ENCODE measurements around the gene ZMYM3.

ZMYM3 gene

DNA sequence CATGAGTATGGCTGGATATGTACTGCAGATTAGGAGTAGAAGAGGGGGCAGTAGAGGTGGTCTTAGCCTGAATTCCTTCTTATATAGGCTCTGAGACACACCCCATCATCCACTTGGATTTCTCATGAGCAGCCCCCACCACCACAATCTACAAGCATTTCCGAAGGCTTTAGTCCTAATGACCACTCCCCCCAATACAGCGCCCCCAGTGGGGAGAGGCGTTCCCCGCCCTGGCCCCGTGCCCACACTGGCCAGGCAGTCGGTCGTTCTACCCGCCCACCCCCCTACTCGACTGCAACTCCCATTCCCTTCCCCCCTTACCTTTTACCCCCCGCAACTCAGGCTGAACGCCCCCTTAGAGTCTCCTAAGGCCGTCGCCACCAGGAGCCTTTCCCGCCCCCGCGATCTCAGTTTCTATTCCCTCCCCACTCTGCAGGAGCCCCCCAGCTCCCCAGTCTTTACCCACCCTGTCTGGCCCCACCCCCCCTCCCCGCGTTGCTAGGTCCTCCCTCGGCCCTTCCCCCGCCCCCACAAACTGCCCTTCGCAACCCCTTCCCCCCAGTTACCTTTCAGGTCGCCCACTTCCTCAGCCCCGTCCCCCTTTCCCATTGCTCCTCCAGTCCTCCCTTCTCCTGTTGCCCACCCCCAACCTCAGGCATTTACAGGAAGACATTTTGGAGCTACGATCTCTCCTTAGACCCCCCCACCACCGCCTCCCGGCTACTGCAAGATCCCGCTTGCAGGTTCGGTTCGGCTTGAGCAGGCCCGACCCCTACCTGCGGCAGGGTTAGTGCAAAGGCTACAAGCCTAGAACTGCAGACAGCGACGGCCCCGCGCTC, 468 bp downstream of the ZMYM3 start:
- DNase-seq (ENCODE audit: low read depth in 2 of 2), result peak in 1 of 2 donors; percentile 11

DNA sequence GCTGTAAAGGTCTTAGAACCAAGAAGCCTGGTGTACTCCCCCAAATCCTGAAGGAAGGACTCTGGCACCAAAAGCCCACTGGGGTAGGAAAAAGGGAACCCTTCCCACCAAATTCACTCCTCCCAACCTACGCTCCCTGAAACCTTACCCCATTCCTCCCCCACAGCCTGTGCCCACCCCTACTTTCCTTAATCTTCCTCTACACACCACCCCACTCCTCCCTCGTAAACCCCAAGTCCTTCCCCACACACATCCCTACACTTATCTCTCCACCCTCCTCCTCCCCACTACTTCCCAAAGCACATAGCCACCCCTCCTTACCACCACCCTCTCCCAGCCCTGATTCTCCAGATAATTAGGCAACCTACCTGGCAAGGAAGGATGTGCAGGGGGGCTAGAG, 1.7 kb downstream of the ZMYM3 start:
- DNase-seq (ENCODE audit: low read depth in 2 of 2), result no peak

DNA sequence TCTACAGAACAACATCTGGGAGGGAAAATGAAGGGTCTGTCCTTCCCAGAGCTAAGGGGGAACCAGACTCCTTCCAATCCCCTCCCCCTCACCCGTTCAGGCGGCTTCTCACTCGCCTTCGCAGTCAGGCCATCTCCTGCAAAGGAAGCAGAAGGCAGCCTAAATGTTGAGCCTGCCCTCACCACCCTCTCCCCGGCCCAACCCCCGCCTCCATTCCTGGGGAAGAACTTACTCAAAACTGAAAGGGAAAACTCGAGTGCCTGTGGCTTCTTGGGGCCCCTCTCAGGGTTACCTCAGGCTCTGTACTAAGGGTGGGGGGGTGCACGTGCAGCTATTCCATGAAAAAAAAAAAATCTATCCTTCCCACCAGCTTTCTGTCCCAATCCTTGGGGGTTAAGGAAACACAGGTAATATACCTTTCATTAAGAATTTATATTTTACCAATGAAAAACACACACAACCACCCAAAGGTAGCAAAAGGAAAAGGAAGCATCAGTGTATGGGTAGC, 2.4 kb downstream of the ZMYM3 start:
- DNase-seq (ENCODE audit: low read depth in 2 of 2), result peak in 1 of 2 donors; percentile 1

DNA sequence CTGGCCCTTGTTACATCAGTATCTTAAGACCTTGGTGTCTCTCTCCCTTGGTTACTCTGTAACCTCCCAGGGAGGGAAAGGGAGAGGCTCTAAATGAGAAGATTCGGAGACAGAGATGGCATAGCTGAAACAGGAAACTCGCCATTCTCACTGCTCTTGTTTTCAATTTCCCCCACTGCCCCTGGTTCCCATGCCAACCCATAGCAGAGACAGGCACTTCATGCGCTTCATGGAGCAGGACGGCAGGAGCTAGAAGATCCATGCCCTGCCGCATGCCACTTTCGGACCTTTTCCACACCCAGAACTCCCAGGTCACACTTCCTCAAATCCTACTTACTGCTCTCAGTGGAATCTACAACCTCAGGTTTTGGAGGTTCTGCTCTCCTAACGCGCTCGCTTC, 3.1 kb downstream of the ZMYM3 start:
- no peak for DNase-seq (ENCODE audit: low read depth in 2 of 2)

DNA sequence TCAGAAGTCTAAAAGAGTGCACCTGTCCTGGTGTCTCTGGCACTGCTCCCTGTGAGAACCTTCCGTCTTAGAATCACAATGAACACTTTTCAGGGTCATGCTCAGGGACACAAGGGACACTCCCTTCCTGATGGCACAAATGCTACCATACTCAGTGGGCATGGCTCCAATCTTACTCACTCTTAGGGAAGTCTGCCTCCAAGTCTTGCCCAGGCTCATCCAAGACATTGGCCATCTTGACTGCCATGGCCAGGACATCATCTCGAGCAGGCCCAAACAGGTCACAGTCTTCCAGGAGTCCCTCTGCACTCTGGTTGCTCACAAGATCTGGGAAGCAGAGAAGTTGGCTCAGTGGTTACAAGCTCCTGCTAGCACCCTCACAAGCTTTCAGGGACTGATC, 8.8 kb downstream of the ZMYM3 start:
- DNase-seq (ENCODE audit: low read depth in 2 of 2), result no peak

DNA sequence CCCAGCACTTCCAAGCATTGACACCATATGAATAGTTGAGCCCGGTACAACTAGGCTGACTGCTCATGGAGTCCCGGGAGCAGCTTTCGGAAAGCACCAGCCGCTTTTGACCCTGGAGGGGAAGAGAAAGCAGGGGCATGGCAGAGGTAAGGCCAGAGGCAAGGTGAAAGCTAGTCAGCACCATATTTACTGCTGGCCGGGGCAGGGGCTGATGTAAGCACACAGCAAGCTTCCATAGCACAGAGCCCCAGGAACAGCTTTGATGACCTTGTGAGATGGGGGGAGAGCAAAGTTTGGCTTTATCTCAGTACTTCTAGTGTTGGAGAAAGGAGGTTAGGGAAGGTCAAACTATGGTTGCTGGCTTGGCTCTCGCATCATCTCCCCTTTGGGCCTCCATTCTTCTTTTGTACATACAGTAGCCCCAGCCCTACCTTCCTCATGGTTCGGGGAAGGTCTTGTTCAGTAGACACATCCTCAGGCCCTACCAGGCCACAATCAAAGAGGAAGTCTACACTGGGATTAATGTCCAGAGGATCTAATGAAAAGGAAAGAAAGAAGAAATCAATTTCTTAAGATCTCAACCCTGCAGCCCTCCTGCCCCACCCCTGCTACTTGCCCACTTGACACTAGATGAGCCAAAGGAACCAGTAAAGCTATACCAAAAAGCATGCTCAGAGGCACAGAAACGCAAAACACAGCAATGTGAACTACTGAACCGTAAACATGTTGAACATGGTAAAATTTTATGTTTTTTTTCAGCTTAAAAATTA, 9.4 kb downstream of the ZMYM3 start:
- DNase-seq (ENCODE audit: low read depth in 2 of 2), result no peak

DNA sequence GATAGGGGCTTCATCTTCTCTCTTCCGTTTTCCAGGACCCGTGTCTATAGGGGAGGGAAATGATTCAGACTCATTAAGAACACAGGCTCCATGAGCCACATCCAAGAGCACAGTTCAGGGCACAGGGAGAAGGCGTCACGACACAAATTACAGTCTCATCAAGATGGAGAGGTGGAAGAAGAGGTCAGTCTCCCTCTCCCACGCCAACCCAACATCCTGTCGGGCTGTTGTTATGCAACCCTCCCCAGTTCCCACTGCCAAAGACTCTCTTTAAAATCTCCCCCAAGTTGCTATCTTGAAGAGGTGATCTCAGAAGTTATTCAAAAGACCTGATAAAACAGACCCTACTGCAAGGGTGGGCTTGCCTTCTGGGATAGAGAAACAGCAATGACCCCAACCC, 12.6 kb downstream of the ZMYM3 start:
- DNase-seq (ENCODE audit: low read depth in 2 of 2), result no peak

DNA sequence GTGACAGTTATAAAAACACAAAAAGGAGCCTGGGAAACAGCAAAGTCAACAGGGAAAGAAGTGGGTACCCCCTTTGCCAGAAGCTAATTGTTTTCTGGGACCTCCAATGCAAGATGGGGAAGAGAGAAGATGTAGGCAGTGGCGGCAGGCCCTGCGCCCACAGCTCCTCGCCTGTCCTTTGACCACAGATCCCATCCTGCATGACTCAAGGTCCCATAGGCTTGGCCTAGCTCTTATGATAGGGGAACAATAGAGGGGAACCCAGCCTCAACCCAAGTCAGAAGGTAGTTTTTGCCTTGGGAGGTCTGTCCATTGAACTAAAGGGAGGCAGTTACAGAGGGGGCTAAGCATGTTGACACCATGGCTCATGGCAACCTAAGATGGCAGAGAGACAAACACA, 14.2 kb downstream of the ZMYM3 start:
- no peak for DNase-seq (ENCODE audit: low read depth in 2 of 2)

DNA sequence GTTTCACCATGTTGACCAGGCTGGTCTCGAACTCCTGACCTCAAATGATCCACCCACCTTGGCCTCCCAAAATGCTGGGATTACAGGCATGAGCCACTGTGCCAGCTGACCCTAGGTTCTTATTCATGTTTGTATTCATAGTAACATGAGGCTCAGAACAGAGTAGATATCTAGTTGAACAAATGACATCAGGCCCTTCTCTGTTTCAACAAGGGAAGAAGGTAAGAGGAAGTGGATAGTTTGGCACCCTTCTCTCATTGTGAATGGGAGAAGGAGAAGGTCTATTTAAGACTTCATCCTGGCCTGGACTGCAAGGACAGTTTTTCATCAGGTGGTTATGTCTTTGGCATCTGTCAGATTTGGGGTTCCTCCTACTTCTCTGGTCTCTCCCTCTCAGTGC, 17.1 kb downstream of the ZMYM3 start:
- no peak for DNase-seq (ENCODE audit: low read depth in 2 of 2)

DNA sequence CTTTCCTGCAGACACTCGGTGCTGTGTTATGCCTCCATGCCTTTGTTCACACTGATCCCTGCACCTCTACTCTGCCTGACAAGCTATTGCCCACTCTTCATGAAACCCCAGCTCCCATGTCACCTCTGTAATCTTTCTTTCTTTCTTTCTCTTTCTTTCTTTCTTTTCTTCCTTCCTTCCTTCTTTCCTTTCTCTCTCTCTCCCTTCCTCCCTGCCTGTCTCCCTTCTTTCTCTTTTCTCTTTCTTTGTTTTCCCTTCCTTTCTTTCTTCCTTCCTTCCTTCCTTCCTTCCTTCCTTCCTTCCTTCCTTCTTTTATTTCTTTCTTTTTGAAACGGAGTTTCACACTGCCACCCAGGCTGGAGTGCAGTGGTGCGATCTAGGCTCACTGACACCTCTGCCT, 18.5 kb downstream of the ZMYM3 start:
- no peak for DNase-seq (ENCODE audit: low read depth in 2 of 2)

DNA sequence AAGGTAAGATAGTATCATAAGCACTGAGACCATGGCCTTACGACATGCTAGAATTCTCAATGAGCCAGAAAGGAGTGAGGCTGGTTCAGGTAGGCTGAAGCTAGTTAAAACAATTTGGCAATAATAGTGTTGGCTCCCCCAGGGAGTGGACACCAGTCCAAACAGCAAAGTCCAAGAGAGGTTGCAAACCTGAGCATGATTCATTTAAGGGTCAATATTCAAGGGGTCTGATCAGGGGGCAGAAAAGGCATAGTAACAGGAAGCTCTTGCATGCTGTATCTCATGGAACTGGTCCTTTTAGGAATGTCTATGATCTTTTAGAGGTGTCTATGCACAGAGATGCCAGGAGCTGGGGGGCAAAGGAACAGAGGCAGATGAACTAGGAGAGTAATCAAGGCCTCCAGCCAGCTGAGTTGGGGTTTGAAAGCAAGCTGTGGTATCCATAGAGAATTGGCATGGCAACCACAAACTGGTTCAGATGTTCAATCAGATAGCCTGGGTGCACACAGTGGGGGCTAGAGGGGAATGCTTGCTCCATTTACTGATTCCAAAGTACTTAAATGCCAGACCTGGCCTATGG, 25.8 kb downstream of the ZMYM3 start:
- DNase-seq (ENCODE audit: low read depth in 2 of 2), result no peak

DNA sequence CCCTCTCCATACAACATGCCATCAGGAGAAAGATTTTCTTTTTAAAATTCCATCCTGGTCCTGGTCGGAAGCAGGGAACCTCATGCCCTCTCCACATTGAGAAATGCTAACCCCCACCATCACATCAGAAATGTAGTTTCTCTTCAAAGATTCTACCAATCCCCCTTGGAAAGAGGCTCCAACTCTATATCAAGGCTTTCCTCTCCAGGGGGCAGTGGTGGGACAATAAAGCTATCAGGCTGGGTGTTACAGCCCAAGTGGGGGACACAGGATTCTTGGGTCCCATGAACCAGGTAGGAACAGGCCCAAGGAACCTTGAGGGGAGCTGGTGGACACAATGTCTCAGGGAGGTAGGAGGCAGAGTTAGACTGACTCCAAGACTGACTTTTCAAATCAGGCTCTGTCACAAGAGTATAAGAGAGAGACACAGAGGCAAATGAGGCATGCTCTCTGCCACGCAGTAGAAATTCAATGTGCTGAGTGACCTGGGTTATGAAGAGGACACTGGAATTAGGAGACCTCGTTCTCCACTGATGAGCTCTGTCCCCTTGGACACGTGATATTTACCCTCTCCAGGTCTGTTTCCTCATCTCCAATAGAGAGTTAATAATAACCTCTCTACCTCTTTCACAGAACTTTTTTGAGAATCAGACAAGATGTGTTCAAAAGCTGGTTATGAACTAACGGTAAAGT, 26.4 kb downstream of the ZMYM3 start:
- DNase-seq (ENCODE audit: low read depth in 2 of 2), result no peak

DNA sequence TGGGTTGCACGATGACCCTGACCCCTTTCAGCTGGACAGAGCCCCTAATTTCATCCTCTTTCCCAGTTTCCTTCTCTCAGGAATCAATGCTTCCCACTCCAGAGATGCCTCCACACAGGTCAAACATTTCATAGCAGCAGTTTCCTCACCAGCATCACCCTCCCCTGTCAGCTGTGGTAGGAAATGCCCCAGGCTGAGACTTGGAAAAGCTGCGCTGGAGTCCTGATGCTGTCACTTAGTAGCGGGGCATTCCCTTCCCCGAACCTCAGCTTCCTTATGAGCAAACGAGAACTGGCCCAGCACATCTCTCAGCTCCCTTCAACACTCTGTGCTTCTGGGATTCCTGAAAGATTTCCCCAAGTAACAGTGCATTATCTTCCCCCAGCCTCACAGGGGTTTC, 28.3 kb downstream of the ZMYM3 start:
- DNase-seq (ENCODE audit: low read depth in 2 of 2), result no peak

DNA sequence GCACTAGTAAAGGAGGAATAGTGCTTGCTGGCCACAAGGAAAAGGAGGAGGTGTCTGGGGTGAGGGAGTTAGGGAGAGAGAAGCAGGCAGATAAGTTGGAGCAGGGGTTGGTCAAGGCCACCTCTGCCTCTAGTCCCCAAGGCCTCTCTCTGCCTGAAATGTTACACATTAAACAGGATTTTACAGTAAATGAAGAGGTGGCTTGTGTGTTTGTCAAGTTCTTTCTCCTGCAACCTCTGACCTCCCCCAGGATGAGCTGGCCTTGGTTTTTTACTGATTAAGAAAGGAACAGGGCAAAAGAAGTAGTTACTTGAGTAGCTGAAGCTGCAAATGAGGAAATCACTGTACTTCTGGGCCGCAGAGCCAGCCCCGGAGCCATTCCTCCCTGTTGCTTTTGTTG, 28.9 kb downstream of the ZMYM3 start:
- DNase-seq (ENCODE audit: low read depth in 2 of 2), result no peak

DNA sequence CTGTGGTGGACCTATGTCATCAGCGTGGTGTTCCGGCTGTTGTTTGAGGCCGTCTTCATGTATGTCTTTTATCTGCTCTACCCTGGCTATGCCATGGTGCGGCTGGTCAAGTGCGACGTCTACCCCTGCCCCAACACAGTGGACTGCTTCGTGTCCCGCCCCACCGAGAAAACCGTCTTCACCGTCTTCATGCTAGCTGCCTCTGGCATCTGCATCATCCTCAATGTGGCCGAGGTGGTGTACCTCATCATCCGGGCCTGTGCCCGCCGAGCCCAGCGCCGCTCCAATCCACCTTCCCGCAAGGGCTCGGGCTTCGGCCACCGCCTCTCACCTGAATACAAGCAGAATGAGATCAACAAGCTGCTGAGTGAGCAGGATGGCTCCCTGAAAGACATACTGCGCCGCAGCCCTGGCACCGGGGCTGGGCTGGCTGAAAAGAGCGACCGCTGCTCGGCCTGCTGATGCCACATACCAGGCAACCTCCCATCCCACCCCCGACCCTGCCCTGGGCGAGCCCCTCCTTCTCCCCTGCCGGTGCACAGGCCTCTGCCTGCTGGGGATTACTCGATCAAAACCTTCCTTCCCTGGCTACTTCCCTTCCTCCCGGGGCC, 29.7 kb downstream of the ZMYM3 start:
- DNase-seq (ENCODE audit: low read depth in 2 of 2), result no peak

DNA sequence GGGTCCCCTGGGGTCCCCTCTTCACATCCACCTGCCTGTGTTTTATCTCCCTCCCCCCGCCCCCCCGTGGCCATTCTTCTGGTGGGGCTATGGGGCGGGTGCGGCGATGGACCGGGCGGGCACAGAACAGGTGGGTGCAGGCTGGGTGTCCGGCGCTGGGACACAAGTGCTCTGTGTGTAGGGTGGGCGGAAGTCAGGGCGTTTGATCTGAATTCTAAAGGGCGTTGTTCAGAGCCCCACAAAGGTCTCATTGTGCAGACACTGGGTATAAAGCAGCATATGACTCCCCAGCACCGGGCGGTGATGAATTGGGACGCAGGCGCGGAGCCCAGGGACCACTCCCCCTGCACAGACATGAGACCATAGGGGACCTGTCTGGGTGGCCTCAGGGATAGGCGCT, 31.0 kb downstream of the ZMYM3 start, which contains the start of gene GJB1:
GJB1 (plus strand) TSS at position 296 of the 400 bp plus-strand sequence. CDS start 484 bp downstream, outside the sequence.
- no peak for DNase-seq (ENCODE audit: low read depth in 2 of 2)

DNA sequence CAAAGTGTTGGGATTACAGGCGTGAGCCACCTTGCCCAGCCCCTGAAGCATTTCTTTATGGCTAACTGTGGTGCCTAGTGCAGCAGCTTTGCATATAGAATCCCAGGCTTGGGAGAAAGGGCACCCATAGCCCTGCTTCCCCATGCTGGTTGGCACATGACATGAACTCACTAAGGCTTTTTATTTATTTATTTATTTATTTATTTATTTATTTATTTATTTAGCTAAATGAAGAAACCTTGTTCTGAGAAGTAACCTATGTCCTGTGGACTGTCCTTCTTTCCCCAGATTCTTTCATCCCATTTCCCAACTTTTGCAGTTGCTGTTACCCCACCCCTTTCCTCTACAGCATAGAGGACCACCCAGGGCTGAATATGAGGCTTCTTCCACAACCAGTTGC, 32.8 kb downstream of the ZMYM3 start:
- DNase-seq (ENCODE audit: low read depth in 2 of 2), result no peak

DNA sequence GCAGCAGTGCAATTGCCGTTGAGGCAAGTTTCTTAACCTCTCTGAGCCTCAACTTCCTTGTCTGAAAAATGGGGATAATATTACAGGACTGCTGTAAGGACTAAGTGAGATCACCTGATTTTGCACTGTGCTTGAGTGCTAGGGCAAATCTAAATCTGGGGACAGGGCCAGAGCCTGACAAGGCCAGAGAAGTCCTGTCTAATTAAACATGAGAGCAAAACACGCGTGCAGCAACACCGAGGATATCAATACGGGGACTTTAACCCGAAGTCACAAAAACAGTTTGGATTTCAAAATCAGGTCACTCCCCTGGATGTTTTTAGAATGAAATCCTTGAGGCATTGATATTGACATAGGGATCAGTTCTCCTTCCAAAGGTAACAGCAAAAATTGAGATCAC, 36.6 kb downstream of the ZMYM3 start:
- no peak for DNase-seq (ENCODE audit: low read depth in 2 of 2)

DNA sequence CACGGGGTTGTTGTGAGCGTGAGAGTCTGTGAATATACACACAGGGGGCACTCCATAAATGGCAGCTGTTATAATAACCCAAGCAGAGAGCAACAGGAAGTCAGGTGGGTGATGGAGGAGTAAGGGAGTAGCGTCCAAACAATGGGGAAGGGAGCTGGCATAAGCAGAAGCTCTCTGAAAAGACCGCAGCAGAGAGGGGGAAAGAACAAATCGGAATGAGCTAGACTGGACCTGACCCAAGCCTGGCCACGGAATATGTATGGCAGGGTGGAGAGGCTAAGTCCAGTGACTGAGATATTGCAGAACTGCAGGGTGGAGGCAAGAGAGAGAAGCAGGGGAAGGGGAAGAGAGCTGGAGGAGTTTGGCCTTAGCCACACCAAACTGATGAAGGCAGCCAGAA, 37.5 kb downstream of the ZMYM3 start:
- DNase-seq (ENCODE audit: low read depth in 2 of 2), result no peak

DNA sequence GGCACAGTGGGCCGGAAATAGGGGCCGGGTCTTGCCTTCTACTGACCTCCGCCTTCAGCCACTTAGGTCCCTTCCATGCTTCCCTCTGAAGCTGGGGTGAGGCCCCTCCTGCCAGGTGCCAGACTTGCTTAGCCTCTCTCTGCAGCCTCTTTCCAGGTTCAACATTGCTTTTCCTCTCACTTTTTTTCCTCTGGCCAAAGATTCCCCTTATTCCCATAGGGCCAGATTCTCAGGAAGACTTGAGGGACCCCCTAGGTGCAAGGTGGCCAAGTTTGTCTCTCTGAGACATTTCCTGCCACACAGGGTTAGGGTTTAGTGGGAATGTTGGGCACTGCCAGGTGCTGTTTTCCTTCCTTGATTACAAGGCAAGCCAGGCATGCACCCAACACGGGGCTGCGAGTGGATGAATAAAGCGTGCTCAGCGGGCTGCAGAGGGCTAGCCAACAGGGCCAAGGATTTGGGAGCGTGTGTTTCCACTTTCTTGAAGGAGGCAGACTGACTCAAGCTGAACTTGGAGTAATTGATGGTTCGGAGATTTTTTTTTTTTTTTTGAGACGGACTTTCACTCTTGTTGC, 38.5 kb downstream of the ZMYM3 start:
- DNase-seq (ENCODE audit: low read depth in 2 of 2), result no peak
